HepG2 (cell line): ENCODE measurements around the gene ANKZF1. TPM values are rescaled to one million over a fixed set of nuclear protein-coding genes. Genes with fewer than 3 reads are reported as not detected.

Experiments used
- CTCF ChIP-seq: sonication (generic); formaldehyde crosslinking; IDR thresholded peaks from 2 replicates; pipeline ENCODE4 v1.5.0; 2020; ENCODE audit warnings: mild to moderate bottlenecking, missing genetic modification reagents, moderate library complexity
- EP300 ChIP-seq, 3 experiments: sonication (generic) in 1 of 3; formaldehyde crosslinking in 1 of 3; IDR thresholded peaks; 2 replicates each; pipeline versions ENCODE4 v1.5.1 to v1.6.1; 2011 to 2020; ENCODE audit warnings: low read depth in 2 of 3, low read length in 2 of 3, borderline replicate concordance in 1 of 3, improper control_type of control experiment in 1 of 3, mild to moderate bottlenecking in 1 of 3, missing genetic modification reagents in 1 of 3, moderate library complexity in 1 of 3
- MAFK ChIP-seq, 2 experiments: IDR thresholded peaks in 1 of 2; conservative IDR thresholded peaks in 1 of 2; 2 replicates each; pipeline ENCODE4 v1.6.1; 2011; ENCODE audit warnings: improper control_type of control experiment in 2 of 2, low read length in 2 of 2
- MEIS2 ChIP-seq: sonication (generic); formaldehyde crosslinking; IDR thresholded peaks from 2 replicates; pipeline ENCODE4 v1.9.0; 2021; ENCODE audit warnings: mild to moderate bottlenecking, missing genetic modification reagents
- NFKBIZ ChIP-seq: IDR thresholded peaks from 2 replicates; pipeline ENCODE4 v1.6.1; 2018; ENCODE audit warnings: missing genetic modification reagents, missing compliant biosample characterization
- REL ChIP-seq: sonication (generic); formaldehyde crosslinking; conservative IDR thresholded peaks from 2 replicates; pipeline ENCODE4 v1.8.0; 2022; ENCODE audit warnings: mild to moderate bottlenecking, missing genetic modification reagents, moderate library complexity
- SNAPC4 ChIP-seq: sonication (generic); formaldehyde crosslinking; IDR thresholded peaks from 2 replicates; pipeline ENCODE4 v1.4.0; 2020; ENCODE audit warnings: mild to moderate bottlenecking, missing genetic modification reagents
- SRSF4 ChIP-seq: fragments of 200-400 bp; formaldehyde crosslinking; IDR thresholded peaks from one replicate; pipeline ENCODE4 v1.6.1; 2018; ENCODE audit warnings: mild to moderate bottlenecking, low read depth, low read length, moderate library complexity; ENCODE audit not compliant: poor library complexity, severe bottlenecking
- ZBTB38 ChIP-seq: sonication (generic); formaldehyde crosslinking; IDR thresholded peaks from 2 replicates; pipeline ENCODE4 v1.5.1; 2020; ENCODE audit warnings: mild to moderate bottlenecking, missing genetic modification reagents
- ZBTB46 ChIP-seq: sonication (generic); formaldehyde crosslinking; IDR thresholded peaks from 2 replicates; pipeline ENCODE4 v1.4.0; 2020; ENCODE audit warnings: mild to moderate bottlenecking, missing genetic modification reagents, borderline replicate concordance
- ZC3H13 ChIP-seq: sonication (generic); formaldehyde crosslinking; IDR thresholded peaks from 2 replicates; pipeline ENCODE4 v1.8.1; 2023; ENCODE audit warnings: mild to moderate bottlenecking, missing genetic modification reagents, moderate library complexity
- ZNF263 ChIP-seq: sonication (generic); formaldehyde crosslinking; IDR thresholded peaks from 2 replicates; pipeline ENCODE4 v1.4.0; 2020; ENCODE audit warnings: missing genetic modification reagents
- ZNF746 ChIP-seq: sonication (generic); formaldehyde crosslinking; IDR thresholded peaks from 2 replicates; pipeline ENCODE4 v1.8.0; 2022; ENCODE audit warnings: mild to moderate bottlenecking, missing genetic modification reagents
- ZNF776 ChIP-seq: sonication (generic); formaldehyde crosslinking; IDR thresholded peaks from 2 replicates; pipeline ENCODE4 v1.4.0; 2020; ENCODE audit warnings: mild to moderate bottlenecking, missing genetic modification reagents
- ZNF83 ChIP-seq: sonication (generic); formaldehyde crosslinking; IDR thresholded peaks from 2 replicates; pipeline ENCODE4 v1.4.0; 2020; ENCODE audit warnings: missing genetic modification reagents, mild to moderate bottlenecking, borderline replicate concordance
- polyA plus RNA-seq, 8 experiments: library from polyadenylated mRNA; depleted of rRNA in 3 of 8; stranded (reverse) in 7 of 8; unstranded in 1 of 8; fragments of >200 nt; fragmentation: Illumina TruSeq in 4 of 8; extraction: Trizol in 4 of 8; gene quantifications; 2 replicates each; pipeline versions ENCODE4 v1.2.1 to v1.2.3, GENCODE V29; 2011 to 2016; ENCODE audit warnings: low read depth in 4 of 8, missing spikeins in 1 of 8, mixed read lengths in 1 of 8; ENCODE audit not compliant: insufficient read depth in 1 of 8
- total RNA-seq, 5 experiments: library from RNA; depleted of rRNA; stranded (reverse); fragments of >200 nt; fragmentation: Illumina TruSeq; extraction: Trizol; gene quantifications; 2 replicates each; pipeline ENCODE4 v1.2.3, GENCODE V29; 2016; ENCODE audit warnings: low read depth in 1 of 5
- TF ChIP-seq, protein P1 (sequence below): sonication (generic); formaldehyde crosslinking; IDR thresholded peaks from 2 replicates; pipeline ENCODE4 v1.5.0; 2020; ENCODE audit warnings: missing genetic modification reagents

The ANKZF1 gene
- total and polyA plus RNA-seq, 2 of the 13 experiments (the other 11 are each of a cell fraction or from before 2014, with no cell fraction given) = 25.3 to 128 TPM

DNA sequence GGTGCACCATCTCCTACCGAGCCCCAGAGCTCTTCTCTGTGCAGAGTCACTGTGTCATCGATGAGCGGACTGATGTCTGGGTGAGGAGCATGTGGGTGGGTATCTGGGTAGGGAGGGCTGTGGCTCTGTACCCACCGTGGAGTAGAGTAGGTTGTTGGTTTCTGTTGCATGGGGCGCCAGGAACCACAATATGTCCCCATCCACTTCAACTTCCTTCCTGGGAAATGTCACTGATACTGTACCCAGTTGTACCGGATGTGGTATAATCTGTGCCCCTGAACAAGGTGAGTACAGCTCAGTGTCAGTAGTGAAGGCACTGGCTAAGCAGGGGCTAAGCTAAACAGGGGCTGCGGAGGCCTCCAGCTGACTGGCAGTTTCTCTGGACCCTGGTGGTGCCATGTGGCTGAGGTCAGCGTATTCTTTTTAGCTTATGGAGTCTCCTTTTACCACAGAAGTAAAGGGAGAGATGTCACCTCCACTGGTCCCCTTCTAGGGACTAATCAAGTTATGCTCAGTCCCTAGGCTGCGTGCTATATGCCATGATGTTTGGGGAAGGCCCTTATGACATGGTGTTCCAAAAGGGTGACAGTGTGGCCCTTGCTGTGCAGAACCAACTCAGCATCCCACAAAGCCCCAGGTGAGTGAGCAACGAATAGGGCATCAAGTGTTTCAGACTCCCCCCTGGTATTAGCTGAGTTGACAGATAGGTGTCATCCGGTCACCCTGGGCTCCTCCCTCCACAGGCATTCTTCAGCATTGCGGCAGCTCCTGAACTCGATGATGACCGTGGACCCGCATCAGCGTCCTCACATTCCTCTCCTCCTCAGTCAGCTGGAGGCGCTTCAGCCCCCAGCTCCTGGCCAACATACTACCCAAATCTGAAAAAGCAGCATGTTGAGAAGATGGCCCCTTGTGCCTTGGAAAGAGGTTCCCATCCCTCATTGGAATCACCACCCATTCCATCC is 18.4 kb downstream of the ANKZF1 start (continued):
- TF ChIP-seq SNAPC4 (CRISPR knock-in tag) = no peak
- TF ChIP-seq NFKBIZ (CRISPR knock-in tag) = no peak
- TF ChIP-seq ZNF746 (CRISPR knock-in tag) = no peak
- TF ChIP-seq ZNF263 (CRISPR knock-in tag) = no peak
- TF ChIP-seq CTCF (CRISPR knock-in tag) = 0 out of 2 replicates have a peak, but pooled peaks have one; percentile 9
- TF ChIP-seq ZNF83 (CRISPR knock-in tag) = no peak
- TF ChIP-seq MEIS2 (CRISPR knock-in tag) = no peak
- 0 out of 2 replicates have a peak, but pooled peaks have one; percentile 60 for TF ChIP-seq ZC3H13
- TF ChIP-seq SRSF4 = no peak
- no peak for TF ChIP-seq ZNF776 (CRISPR knock-in tag)
- peak; percentile 58 to 79; a peak in 3 of 4 replicates for TF ChIP-seq MAFK (conservative IDR thresholded peaks at IDR 0.05 in 1 of 2, IDR thresholded peaks at IDR 0.05 in 1 of 2; ENCODE audit: low read length in 2 of 2)
- TF ChIP-seq, protein P1, sequence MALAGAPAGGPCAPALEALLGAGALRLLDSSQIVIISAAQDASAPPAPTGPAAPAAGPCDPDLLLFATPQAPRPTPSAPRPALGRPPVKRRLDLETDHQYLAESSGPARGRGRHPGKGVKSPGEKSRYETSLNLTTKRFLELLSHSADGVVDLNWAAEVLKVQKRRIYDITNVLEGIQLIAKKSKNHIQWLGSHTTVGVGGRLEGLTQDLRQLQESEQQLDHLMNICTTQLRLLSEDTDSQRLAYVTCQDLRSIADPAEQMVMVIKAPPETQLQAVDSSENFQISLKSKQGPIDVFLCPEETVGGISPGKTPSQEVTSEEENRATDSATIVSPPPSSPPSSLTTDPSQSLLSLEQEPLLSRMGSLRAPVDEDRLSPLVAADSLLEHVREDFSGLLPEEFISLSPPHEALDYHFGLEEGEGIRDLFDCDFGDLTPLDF (CRISPR knock-in tag) = no peak
- TF ChIP-seq REL = no peak
- TF ChIP-seq EP300 (IDR thresholded peaks at IDR 0.05; ENCODE audit: low read depth in 2 of 2, low read length in 2 of 2) = no peak
- TF ChIP-seq EP300 (CRISPR knock-in tag; IDR thresholded peaks at IDR 0.05; ENCODE audit: borderline replicate concordance) = no peak
- TF ChIP-seq ZBTB46 (CRISPR knock-in tag) = no peak
- TF ChIP-seq ZBTB38 (CRISPR knock-in tag) = peak; percentile 93; the same call in 1 of the 2 replicates
